Stimulated activated CD4-positive, alpha-beta T cell treated with anti-CD3 and anti-CD28 coated beads, Interleukin-2, amount 100 ng/mL, for 4 hours (primary cell): ENCODE results near the gene OR4C5.
"Not testable (repeated sequence)": the region's sequence is repeated elsewhere in the genome, so short reads cannot be mapped to it uniquely, and the experiment has no call there.

Experiments used
- DNase-seq: peaks from one replicate; pipeline ENCODE4 v3.0.0-alpha.2; 2020; ENCODE audit warnings: low read depth

OR4C5 gene

GRCh38 chr11:48366365-48366764, at the start of gene OR4C5:
OR4C5 (minus strand) TSS chr11:48366465; CDS start chr11:48366465, 0 bp downstream.
- no peak for DNase-seq

GRCh38 chr11:48384670-48385069, 18.4 kb upstream of the OR4C5 start:
- DNase-seq = no peak

- not testable (repeated sequence) for DNase-seq
Observed at GRCh38 chr11:48384151-48384550, 17.9 kb upstream of the OR4C5 start.

DNA sequence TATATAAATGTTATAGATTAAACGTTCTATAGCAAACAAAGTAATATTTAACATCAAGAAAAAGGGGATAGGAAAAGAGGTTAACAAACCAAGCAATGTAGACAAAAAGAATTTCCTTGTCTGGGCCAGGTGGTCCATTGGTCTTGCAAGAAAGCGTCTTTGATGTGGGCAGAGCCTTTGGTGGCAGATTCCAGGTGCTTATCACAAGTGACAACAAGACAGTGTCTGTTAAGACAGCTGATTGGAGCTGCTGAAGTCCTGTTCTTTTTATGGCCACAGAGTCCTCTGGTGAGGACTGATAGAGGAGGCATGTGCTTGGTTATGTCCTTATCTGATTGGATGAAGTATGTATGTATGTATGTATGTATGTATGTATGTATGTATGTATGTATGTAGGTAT, 5.0 kb downstream of the OR4C5 start:
- DNase-seq = not testable (repeated sequence)

GRCh38 chr11:48354677-48355076, 11.6 kb downstream of the OR4C5 start:
- no peak for DNase-seq

DNA sequence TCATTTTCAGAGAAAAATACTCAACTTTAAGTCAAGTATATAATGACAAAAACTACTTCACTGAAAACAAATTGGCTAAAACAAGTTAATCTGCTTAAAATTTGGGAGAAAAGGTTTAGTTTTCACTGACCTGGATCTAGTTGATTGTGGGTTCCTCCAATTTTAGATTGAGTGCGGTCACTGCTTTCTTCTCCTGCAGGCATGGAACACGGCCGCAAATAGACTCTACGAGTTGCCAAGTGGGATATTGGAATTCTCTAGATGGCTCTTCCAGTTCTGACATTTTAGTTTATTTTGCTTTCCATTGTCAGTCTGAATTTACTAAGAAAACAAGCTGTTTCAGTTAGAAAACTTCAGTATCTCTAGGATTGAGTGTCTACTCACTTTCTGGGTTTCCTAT, 12.3 kb downstream of the OR4C5 start:
- DNase-seq = no peak

DNA sequence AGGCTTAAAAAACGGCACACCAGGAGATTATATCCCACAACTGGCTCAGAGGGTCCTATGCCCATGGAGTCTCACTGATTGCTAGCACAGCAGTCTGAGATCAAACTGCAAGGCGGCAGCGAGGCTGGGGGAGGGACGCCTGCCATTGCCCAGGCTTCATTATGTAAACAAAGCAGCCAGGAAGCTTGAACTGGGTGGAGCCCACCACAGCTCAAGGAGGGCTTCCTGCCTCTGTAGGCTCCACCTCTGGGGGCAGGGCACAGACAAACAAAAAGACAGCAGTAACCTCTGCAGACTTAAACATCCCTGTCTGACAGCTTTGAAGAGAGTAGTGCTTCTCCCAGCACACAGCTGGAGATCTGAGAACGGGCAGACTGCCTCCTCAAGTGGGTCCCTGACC, 20.0 kb downstream of the OR4C5 start:
- not testable (repeated sequence) for DNase-seq

- not testable (repeated sequence) for DNase-seq
Observed at GRCh38 chr11:48342505-48342904, 23.8 kb downstream of the OR4C5 start.

DNA sequence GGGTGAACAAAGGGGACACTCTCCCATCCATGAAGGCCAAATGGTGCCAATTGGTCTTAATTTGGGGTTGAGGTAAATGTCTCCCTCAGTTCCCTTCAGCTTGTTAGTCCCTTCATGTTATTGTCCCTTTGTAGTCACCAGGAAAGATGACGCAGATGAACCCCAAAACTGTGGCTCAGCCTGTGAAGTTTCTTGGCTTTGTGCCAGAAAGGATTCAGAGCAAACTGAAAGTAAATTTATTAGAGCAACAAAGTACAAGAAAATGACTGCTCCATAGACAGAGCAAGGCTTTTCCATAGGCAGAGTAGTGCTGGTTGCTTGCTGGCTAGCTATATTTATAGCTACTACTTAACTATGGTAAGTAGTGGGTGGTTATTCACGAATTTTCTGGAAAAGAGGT, 24.8 kb downstream of the OR4C5 start:
- no peak for DNase-seq

- not testable (repeated sequence) for DNase-seq
Observed at GRCh38 chr11:48324620-48325019, 41.6 kb downstream of the OR4C5 start, which contains the start of gene OR4C3. OR4C3 (plus strand) TSS chr11:48324920; CDS start chr11:48325022, 102 bp downstream.

GRCh38 chr11:48319813-48320212, 46.5 kb downstream of the OR4C5 start:
- not testable (repeated sequence) for DNase-seq
